Astrocyte of the cerebellum (primary cell): ENCODE measurements around the gene POLR3B.
A peak's percentile ranks its signal among the peaks of the same experiment; 100 is the strongest.

Experiments used
- DNase-seq: peaks from one replicate; pipeline ENCODE4 v3.0.0-alpha.2; 2011; ENCODE audit warnings: low read depth
- H3K4me3 ChIP-seq: 2 replicates; pipeline ENCODE4 v1.5.1; 2011; ENCODE audit warnings: mild to moderate bottlenecking, low read depth, low read length, moderate library complexity
- in situ Hi-C: cut with HindIII; loops from 2 replicates; pipeline ENCODE4 v1.10.0; 2017; ENCODE audit warnings: low sequenced_read_pairs
- TF ChIP-seq, protein P1 (sequence below): IDR thresholded peaks from 2 replicates; pipeline ENCODE4 v1.5.1; 2012; ENCODE audit warnings: low read length, low read depth, moderate library complexity, mild to moderate bottlenecking; ENCODE audit errors: missing control alignments

Gene POLR3B

GRCh38 chr12:106358396-106359241 lies 1.1 kb downstream of the POLR3B start:
- no peak for DNase-seq

GRCh38 chr12:106359646-106360399 lies 2.3 kb downstream of the POLR3B start:
- TF ChIP-seq, protein P1, sequence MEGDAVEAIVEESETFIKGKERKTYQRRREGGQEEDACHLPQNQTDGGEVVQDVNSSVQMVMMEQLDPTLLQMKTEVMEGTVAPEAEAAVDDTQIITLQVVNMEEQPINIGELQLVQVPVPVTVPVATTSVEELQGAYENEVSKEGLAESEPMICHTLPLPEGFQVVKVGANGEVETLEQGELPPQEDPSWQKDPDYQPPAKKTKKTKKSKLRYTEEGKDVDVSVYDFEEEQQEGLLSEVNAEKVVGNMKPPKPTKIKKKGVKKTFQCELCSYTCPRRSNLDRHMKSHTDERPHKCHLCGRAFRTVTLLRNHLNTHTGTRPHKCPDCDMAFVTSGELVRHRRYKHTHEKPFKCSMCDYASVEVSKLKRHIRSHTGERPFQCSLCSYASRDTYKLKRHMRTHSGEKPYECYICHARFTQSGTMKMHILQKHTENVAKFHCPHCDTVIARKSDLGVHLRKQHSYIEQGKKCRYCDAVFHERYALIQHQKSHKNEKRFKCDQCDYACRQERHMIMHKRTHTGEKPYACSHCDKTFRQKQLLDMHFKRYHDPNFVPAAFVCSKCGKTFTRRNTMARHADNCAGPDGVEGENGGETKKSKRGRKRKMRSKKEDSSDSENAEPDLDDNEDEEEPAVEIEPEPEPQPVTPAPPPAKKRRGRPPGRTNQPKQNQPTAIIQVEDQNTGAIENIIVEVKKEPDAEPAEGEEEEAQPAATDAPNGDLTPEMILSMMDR: no peak
- no peak for DNase-seq
- in situ Hi-C loops: no loop called here
- H3K4me3 ChIP-seq: no peak overlapping the region

More at GRCh38 chr12:106358396-106359241, 1.1 kb downstream of the POLR3B start:
- in situ Hi-C loops: no loop called here
- H3K4me3 ChIP-seq: peak overlapping the region; percentile 86
- TF ChIP-seq, protein P1: no peak

- no peak for DNase-seq
- no peak overlapping the region for H3K4me3 ChIP-seq
- in situ Hi-C loops: no loop called here
- TF ChIP-seq, protein P1: no peak
Observed at GRCh38 chr12:106360400-106360994, 2.9 kb downstream of the POLR3B start.

DNA sequence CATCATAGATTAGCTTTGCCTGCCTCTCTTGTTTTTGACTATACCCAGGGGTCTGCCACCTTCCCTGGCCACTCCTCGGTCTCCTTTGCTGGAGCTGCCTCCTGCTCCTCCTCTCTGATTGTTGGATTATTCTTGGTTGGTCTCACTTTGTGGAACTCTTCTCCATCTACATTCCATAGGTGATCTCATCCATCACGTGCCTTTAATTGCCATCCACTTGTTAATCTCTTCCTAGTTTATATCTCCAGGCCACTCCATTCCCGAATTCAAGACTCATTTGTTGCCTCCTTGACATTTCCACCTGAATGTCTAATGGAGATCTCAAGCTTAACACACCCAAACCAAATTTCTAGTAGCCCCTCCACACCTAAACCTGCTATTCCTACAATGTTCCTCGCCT lies 5.4 kb downstream of the POLR3B start:
- TF ChIP-seq, protein P1: no peak
- DNase-seq: no peak

DNA sequence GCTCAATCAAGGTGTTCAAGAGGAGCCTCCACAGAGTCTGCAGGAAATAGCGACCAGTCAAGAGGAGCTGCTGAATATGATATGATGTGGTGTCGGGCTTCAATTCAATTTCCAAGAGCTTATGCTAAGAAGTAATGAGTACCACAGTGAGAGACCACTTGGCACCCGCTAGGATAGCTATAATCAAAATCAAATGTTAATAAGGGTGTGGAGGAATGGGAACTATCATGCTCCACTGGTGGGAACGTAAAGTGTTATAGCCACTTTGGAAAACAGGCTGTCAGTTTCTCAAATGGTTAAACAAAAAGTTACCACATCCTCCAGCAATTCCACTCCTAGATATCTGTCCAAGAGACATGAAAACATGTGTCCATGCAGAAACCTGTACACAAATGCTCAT lies 6.7 kb downstream of the POLR3B start:
- in situ Hi-C loops: no loop called here
- DNase-seq: no peak
- TF ChIP-seq, protein P1: no peak
- no peak overlapping the region for H3K4me3 ChIP-seq

More for the DNA sequence above, 5.4 kb downstream of the POLR3B start:
- in situ Hi-C loops: no loop called here
- H3K4me3 ChIP-seq: no peak overlapping the region

- in situ Hi-C loops: no loop called here
- TF ChIP-seq, protein P1: no peak
- peak; percentile 42 for DNase-seq
- no peak overlapping the region for H3K4me3 ChIP-seq
Observed at GRCh38 chr12:106369624-106370346, 12.2 kb downstream of the POLR3B start.
